Caco-2 (cell line): ENCODE results near the gene RAB26. TPM values are rescaled to one million over a fixed set of nuclear protein-coding genes. Genes with fewer than 3 reads are reported as not detected.

Experiments
- BruUV-seq: library from RNA; stranded (reverse); fragments of 400-500 nt; replicated peaks from 2 replicates; lab custom pipeline; 2021; lab: Mats Ljungman, UMichigan
- CTCF ChIA-PET: fragments of 300-600 bp; sonication (Branson Sonifier 250); formaldehyde crosslinking; loops from one replicate; lab custom pipeline; 2022; ENCODE audit warnings: antibody characterized with exemption; lab: Charles Lee
- POLR2A ChIA-PET: fragments of 300-600 bp; sonication (Branson Sonifier 250); formaldehyde crosslinking; loops from one replicate; lab custom pipeline; 2022; ENCODE audit warnings: antibody characterized with exemption; lab: Charles Lee
- DNase-seq, 2 experiments: peaks; one replicate each; pipeline versions ENCODE4 v3.0.0 to v3.0.0-alpha.2; 2020 to 2022
- H3K27me3 ChIP-seq: replicated peaks from 2 replicates; pipeline ENCODE4 v1.6.0; 2011; ENCODE audit warnings: low read length; ENCODE audit not compliant: control insufficient read depth, insufficient read depth
- H3K36me3 ChIP-seq: 2 replicates; pipeline ENCODE4 v1.5.1; 2011; ENCODE audit warnings: low read length; ENCODE audit not compliant: control insufficient read depth, insufficient read depth
- H3K4me1 ChIP-seq: fragments of 250-450 bp; sonication (Bioruptor Pico); 2 replicates; pipeline ENCODE4 v1.5.1; 2020; ENCODE audit warnings: mild to moderate bottlenecking
- H3K4me3 ChIP-seq: 2 replicates; pipeline ENCODE4 v1.5.1; 2011; ENCODE audit warnings: low read depth, mild to moderate bottlenecking, control low read depth, low read length
- H3K9me3 ChIP-seq: fragments of 250-450 bp; sonication (Bioruptor Pico); 2 replicates; pipeline ENCODE4 v1.5.1; 2020; ENCODE audit warnings: mild to moderate bottlenecking, moderate library complexity
- H3K27ac Mint-ChIP-seq: one replicate; pipeline ENCODE4 v1.8.0; 2022; ENCODE audit warnings: mixed read lengths; ENCODE audit not compliant: unreplicated experiment
- H3K27me3 Mint-ChIP-seq: one replicate; pipeline ENCODE4 v1.8.0; 2022; ENCODE audit warnings: mixed read lengths; ENCODE audit not compliant: insufficient read depth, unreplicated experiment
- H3K36me3 Mint-ChIP-seq: one replicate; pipeline ENCODE4 v1.8.0; 2022; ENCODE audit warnings: mild to moderate bottlenecking, mixed read lengths; ENCODE audit not compliant: insufficient read depth, unreplicated experiment
- H3K4me1 Mint-ChIP-seq: one replicate; pipeline ENCODE4 v1.8.0; 2022; ENCODE audit warnings: low read depth, mixed read lengths; ENCODE audit not compliant: unreplicated experiment
- H3K4me3 Mint-ChIP-seq: one replicate; pipeline ENCODE4 v1.8.0; 2022; ENCODE audit warnings: mild to moderate bottlenecking, moderate library complexity, mixed read lengths; ENCODE audit not compliant: unreplicated experiment
- H3K9me3 Mint-ChIP-seq: one replicate; pipeline ENCODE4 v1.8.0; 2022; ENCODE audit warnings: mixed read lengths; ENCODE audit not compliant: unreplicated experiment
- CTCF ChIP-seq, 2 experiments: fragments of 200-600 bp in 1 of 2; IDR thresholded peaks; 1 replicate in 1 of 2; 2 replicates in 1 of 2; pipeline versions ENCODE4 v1.5.1 to v1.8.0; 2011 to 2022; ENCODE audit warnings: antibody characterized with exemption in 1 of 2, control low read depth in 1 of 2, inconsistent platforms in 1 of 2, low read depth in 1 of 2, low read length in 1 of 2, mild to moderate bottlenecking in 1 of 2, moderate library complexity in 1 of 2; ENCODE audit not compliant: insufficient read depth in 1 of 2, severe bottlenecking in 1 of 2, unreplicated experiment in 1 of 2
- intact Hi-C: fragments of 100-400 bp; cut with micrococcal nuclease; formaldehyde crosslinking; loops from one replicate; pipeline ENCODE4 v1.10.0; 2022; ENCODE audit not compliant: unreplicated experiment
- total RNA-seq: library from RNA; stranded (reverse); gene quantifications from 2 replicates; pipeline ENCODE4 v1.2.3, GENCODE V29; 2022

Gene RAB26
- total RNA-seq, 1 experiment from 2014 or later: 1.0 TPM

- Histone ChIP-seq H3K4me1 (peaks cover 24% of the 10 kb centered on the region), H3K27me3 (no peaks in the 10 kb centered on the region), H3K4me3 (no peak overlapping the region), H3K36me3 (peaks cover 2% of the 10 kb centered on the region; the same call in 1 of the 2 replicates), H3K9me3 (no peaks in the 10 kb centered on the region)
- no peak for TF ChIP-seq CTCF (IDR thresholded peaks at IDR 0.05; ENCODE audit: insufficient read depth in 1 of 2, low read depth in 1 of 2, low read length in 1 of 2, severe bottlenecking in 1 of 2, unreplicated experiment in 1 of 2)
- ChIA-PET CTCF (no interaction called here), POLR2A (interaction anchor here (2.7 kb wide), 1 partner anchor 8 kb away, joined by 15 read pairs; the partner anchor contains the start of gene TRAF7)
- intact Hi-C loops: no loop called here
- BruUV-seq: no TSS peak
- no peaks in the 10 kb centered on the region for H3K9me3 Mint-ChIP-seq
- H3K27ac Mint-ChIP-seq: no peak overlapping the region
- no peaks in the 10 kb centered on the region for H3K27me3 Mint-ChIP-seq
- peaks cover 36% of the 10 kb centered on the region for H3K36me3 Mint-ChIP-seq
- H3K4me3 Mint-ChIP-seq: no peak overlapping the region
- peaks cover 16% of the 10 kb centered on the region for H3K4me1 Mint-ChIP-seq
- DNase-seq: no peak
Measured at GRCh38 chr16:2147378-2147777, 1.0 kb upstream of the RAB26 start.

DNA sequence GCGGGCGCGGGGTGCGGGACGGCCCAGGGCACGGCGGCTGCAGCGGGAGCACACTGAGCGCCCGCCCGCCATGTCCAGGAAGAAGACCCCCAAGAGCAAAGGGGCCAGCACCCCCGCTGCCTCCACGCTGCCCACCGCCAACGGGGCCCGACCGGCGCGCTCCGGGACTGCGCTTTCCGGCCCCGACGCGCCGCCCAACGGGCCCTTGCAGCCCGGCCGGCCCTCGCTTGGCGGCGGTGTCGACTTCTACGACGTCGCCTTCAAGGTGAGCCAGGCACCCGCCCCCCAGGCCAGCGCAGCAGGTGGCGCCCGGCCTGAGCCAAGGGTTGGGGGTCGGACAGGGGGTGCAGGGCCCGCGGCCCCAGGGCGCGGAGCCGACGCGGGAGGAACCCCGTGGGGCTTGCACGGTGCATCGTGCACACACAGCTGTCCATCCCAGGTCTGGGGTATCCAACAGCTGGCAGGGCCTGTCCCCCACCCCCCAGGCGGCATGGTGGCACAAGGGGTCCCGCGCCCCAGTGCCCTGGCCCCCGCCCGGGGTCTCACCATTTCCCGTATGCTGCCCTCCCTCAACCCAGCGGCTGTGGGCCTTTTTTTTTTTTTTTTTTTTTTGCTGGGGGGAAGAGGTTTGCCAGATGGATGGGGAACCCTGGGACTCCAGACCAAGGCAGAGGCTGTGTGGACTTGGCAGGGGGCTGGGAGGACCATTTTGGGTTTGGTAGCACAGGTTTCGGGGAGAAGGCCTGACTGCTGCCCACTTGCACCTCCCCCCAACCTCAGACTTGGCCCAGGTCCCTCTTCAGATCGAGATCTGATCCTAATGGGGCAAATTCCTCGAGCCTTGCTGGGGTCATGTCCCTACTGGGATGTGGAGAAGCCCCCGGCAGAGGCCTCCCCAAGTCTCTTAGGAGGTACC is 547 bp downstream of the RAB26 start:
- no TSS peak for BruUV-seq
- intact Hi-C loops: no loop called here
- peaks cover 52% of the 10 kb centered on the region for H3K36me3 Mint-ChIP-seq
- TF ChIP-seq CTCF (IDR thresholded peaks at IDR 0.05; ENCODE audit: insufficient read depth in 1 of 2, low read depth in 1 of 2, low read length in 1 of 2, severe bottlenecking in 1 of 2, unreplicated experiment in 1 of 2): no peak
- Histone ChIP-seq H3K36me3 (peaks cover 8% of the 10 kb centered on the region), H3K4me3 (peak overlapping the region; percentile 48), H3K27me3 (no peaks in the 10 kb centered on the region), H3K9me3 (no peaks in the 10 kb centered on the region), H3K4me1 (peaks cover 38% of the 10 kb centered on the region)
- H3K4me3 Mint-ChIP-seq: peak overlapping the region; percentile 58
- peak in 1 of 2 experiments; percentile 50 for DNase-seq
- H3K27ac Mint-ChIP-seq: no peak overlapping the region
- ChIA-PET POLR2A (no interaction called here), CTCF (interaction anchor here (0.7 kb wide), 1 partner anchor 1416 kb away, joined by 4 read pairs; no protein-coding TSS in a partner anchor)
- H3K27me3 Mint-ChIP-seq: no peaks in the 10 kb centered on the region
- no peaks in the 10 kb centered on the region for H3K9me3 Mint-ChIP-seq
- H3K4me1 Mint-ChIP-seq: peaks cover 16% of the 10 kb centered on the region

DNA sequence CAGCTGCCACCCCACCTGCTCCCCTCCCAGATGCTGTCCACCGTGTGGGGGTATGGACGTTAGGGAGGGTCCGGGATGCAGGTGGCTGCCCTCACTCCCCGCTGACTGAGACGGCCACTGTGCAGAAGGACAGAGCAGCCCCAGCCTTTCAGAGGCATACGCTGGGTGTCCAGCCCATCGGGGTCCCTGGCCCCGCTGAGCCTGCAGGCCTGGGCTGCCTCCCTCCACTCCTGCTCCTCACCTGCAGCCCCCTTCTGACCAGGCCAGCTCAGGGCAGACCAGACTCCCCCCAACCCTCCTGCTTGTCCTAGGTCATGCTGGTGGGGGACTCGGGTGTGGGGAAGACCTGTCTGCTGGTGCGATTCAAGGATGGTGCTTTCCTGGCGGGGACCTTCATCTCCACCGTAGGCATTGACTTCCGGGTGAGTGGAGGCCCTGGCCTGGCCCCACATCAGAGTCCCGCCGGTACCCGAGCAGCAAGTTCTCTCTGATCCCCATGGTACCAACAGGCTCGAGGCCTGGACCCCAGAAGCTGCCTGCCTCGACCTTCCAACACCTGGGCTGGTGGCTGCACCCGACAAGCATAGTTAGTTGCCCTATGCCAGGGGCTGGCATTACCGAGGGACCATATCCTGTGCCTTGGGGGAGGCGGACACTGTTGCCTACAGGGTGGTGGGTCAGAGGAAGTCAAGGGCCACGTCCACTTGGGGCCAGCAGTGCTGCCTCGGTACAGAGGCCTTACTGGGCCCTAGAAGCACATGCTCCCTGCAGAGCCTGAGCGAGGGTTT is 1.4 kb downstream of the RAB26 start:
- H3K27ac Mint-ChIP-seq: no peak overlapping the region
- intact Hi-C loops: no loop called here
- CTCF ChIA-PET: interaction anchor here (0.5 kb wide), 1 partner anchor 202 kb away, joined by 4 read pairs; no protein-coding TSS in a partner anchor

More for the DNA sequence above, 1.4 kb downstream of the RAB26 start:
- H3K4me3 ChIP-seq: peak overlapping the region; percentile 48
- no peaks in the 10 kb centered on the region for H3K9me3 Mint-ChIP-seq
- peaks cover 40% of the 10 kb centered on the region for H3K4me1 ChIP-seq
- H3K36me3 ChIP-seq: peaks cover 8% of the 10 kb centered on the region
- no peak for DNase-seq
- no peaks in the 10 kb centered on the region for H3K9me3 ChIP-seq
- no peak for TF ChIP-seq CTCF (IDR thresholded peaks at IDR 0.05; ENCODE audit: insufficient read depth in 1 of 2, low read depth in 1 of 2, low read length in 1 of 2, severe bottlenecking in 1 of 2, unreplicated experiment in 1 of 2)
- POLR2A ChIA-PET: no interaction called here
- no peaks in the 10 kb centered on the region for H3K27me3 Mint-ChIP-seq
- H3K4me3 Mint-ChIP-seq: peak overlapping the region; percentile 58
- BruUV-seq: no TSS peak
- H3K27me3 ChIP-seq: no peaks in the 10 kb centered on the region
- H3K4me1 Mint-ChIP-seq: peaks cover 16% of the 10 kb centered on the region
- H3K36me3 Mint-ChIP-seq: peaks cover 60% of the 10 kb centered on the region
